Mammary epithelial cell (primary cell): ENCODE data around the gene SEC14L5.

Experiments
- EZH2 ChIP-seq: IDR thresholded peaks from 2 replicates; pipeline ENCODE4 v1.6.1; 2012; ENCODE audit warnings: low read length, inconsistent platforms, borderline replicate concordance
- TF ChIP-seq, protein P1 (sequence below), 2 donors: IDR thresholded peaks in 1 of 2; conservative IDR thresholded peaks in 1 of 2; 2 replicates each; pipeline ENCODE4 v1.5.1; 2011 to 2012; ENCODE audit warnings: inconsistent platforms in 2 of 2, low read length in 2 of 2, mild to moderate bottlenecking in 2 of 2, control low read depth in 1 of 2, low read depth in 1 of 2; ENCODE audit not compliant: insufficient read depth in 1 of 2; ENCODE audit errors: extremely low read depth in 1 of 2

DNA sequence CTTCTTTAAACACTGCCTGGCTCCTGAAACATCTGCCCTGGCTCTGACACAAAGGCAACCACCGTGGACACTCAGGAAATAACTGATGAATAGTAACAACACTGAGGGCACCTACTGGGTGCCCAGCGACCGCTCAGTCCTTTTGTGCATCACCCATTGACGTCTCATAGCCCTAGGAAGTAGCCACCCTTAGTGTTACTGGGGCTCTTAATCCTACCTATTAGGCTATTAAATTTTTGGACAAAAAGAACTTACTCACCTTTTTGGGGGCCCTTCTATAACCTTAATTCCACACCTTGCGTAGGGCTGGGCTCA, 32.9 kb upstream of the SEC14L5 start:
- TF ChIP-seq, protein P1, sequence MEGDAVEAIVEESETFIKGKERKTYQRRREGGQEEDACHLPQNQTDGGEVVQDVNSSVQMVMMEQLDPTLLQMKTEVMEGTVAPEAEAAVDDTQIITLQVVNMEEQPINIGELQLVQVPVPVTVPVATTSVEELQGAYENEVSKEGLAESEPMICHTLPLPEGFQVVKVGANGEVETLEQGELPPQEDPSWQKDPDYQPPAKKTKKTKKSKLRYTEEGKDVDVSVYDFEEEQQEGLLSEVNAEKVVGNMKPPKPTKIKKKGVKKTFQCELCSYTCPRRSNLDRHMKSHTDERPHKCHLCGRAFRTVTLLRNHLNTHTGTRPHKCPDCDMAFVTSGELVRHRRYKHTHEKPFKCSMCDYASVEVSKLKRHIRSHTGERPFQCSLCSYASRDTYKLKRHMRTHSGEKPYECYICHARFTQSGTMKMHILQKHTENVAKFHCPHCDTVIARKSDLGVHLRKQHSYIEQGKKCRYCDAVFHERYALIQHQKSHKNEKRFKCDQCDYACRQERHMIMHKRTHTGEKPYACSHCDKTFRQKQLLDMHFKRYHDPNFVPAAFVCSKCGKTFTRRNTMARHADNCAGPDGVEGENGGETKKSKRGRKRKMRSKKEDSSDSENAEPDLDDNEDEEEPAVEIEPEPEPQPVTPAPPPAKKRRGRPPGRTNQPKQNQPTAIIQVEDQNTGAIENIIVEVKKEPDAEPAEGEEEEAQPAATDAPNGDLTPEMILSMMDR (conservative IDR thresholded peaks at IDR 0.05 in 1 of 2, IDR thresholded peaks at IDR 0.05 in 1 of 2; ENCODE audit: extremely low read depth in 1 of 2, insufficient read depth in 1 of 2, low read depth in 1 of 2, low read length in 2 of 2): no peak
- TF ChIP-seq EZH2: no peak
